Activated T-cell treated with anti-CD3 and anti-CD28 coated beads, Interleukin-2, amount 50 U/mL, for 72 hours (primary cell): ENCODE measurements around the gene SIK1. TPM values are rescaled to one million over a fixed set of nuclear protein-coding genes. Genes with fewer than 3 reads are reported as not detected.
A peak's percentile ranks its signal among the peaks of the same experiment; 100 is the strongest.
"Not testable (repeated sequence)": the region's sequence is repeated elsewhere in the genome, so short reads cannot be mapped to it uniquely, and the experiment has no call there.

Experiments
- ATAC-seq, 2 donors: fragments of 150-1000 bp; cut with Tn5 transposase; replicated peaks in 1 of 2; 2 replicates each; pipeline ENCODE4 v1.10.0; 2021; ENCODE audit warnings: moderate library complexity in 2 of 2, mild to moderate bottlenecking in 1 of 2
- DNase-seq, 2 donors: peaks; one replicate each; pipeline ENCODE4 v3.0.0; 2021 to 2022; ENCODE audit warnings: mixed read lengths in 1 of 2
- H3K27ac Mint-ChIP-seq: one replicate; pipeline ENCODE4 v1.8.0; 2022; ENCODE audit warnings: mild to moderate bottlenecking, moderate library complexity, mixed read lengths
- H3K27me3 Mint-ChIP-seq: one replicate; pipeline ENCODE4 v1.8.0; 2022; ENCODE audit warnings: low read depth, mixed read lengths
- H3K36me3 Mint-ChIP-seq, 2 donors: one replicate each; pipeline ENCODE4 v1.8.0; 2022; ENCODE audit warnings: mixed read lengths in 2 of 2, mild to moderate bottlenecking in 1 of 2; ENCODE audit not compliant: insufficient read depth in 2 of 2
- H3K4me1 Mint-ChIP-seq: one replicate; pipeline ENCODE4 v1.8.0; 2022; ENCODE audit warnings: low read depth, mixed read lengths
- H3K4me3 Mint-ChIP-seq, 2 donors: one replicate each; pipeline ENCODE4 v1.8.0; 2022; ENCODE audit warnings: mild to moderate bottlenecking in 2 of 2, mixed read lengths in 2 of 2, moderate library complexity in 2 of 2
- H3K9me3 Mint-ChIP-seq, 2 donors: one replicate each; pipeline ENCODE4 v1.8.0; 2022; ENCODE audit warnings: mixed read lengths in 2 of 2
- total RNA-seq, 2 donors: library from RNA; stranded (reverse); gene quantifications; one replicate each; pipeline ENCODE4 v1.2.3, GENCODE V29; 2022

SIK1 gene
- 1 to 10 TPM; 5.1 to 6.7 TPM for total RNA-seq

DNA sequence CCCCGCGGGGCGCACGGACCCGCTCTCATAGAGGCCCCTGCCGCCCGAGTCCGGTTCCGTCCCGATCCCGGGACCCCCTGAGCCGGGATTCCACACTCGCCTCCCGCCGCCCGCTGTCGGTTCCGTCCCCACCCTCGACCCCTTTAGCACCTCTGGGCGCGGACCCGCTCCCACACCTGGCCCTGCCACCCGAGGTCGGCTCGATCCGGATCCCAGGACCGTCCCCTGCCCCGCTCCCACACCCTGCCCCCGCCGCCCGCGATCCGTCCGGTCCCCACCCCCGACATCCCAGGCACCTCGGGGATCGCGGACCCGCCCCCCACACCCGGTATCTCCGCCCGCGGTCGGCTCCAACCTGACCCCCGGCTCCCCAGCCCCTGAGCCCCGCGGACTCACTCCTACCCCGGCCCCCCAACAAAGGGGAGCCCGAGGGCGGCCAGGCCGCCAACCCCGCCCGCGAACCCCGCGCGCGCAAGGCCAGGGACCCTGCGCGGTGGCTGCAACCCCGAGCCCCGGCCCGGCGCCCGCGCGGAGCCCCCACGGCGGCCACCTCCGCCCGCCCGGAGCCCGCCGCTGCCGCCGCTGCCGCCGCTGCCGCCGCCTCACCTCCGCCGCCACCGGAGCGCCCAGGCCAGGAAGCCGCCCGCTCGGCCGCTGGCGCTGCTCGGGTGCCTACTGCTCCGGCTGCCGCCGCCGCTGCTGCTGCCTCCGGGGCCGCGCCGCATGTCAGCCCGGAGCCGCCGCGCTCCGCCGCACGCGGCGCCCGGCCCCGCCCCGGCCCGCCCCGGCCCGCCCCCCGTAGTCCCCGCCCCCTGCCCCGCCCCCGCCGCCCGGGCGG lies at the start of gene SIK1:
Gene SIK1 (minus strand): TSS at position 728 of the 838 bp plus-strand sequence. CDS start 953 bp downstream, outside the sequence.
- ATAC-seq = peak; percentile 28 to 80
- not testable (repeated sequence) for H3K27me3 Mint-ChIP-seq, H3K4me3 Mint-ChIP-seq, H3K4me1 Mint-ChIP-seq, H3K36me3 Mint-ChIP-seq, H3K9me3 Mint-ChIP-seq, DNase-seq, H3K27ac Mint-ChIP-seq

DNA sequence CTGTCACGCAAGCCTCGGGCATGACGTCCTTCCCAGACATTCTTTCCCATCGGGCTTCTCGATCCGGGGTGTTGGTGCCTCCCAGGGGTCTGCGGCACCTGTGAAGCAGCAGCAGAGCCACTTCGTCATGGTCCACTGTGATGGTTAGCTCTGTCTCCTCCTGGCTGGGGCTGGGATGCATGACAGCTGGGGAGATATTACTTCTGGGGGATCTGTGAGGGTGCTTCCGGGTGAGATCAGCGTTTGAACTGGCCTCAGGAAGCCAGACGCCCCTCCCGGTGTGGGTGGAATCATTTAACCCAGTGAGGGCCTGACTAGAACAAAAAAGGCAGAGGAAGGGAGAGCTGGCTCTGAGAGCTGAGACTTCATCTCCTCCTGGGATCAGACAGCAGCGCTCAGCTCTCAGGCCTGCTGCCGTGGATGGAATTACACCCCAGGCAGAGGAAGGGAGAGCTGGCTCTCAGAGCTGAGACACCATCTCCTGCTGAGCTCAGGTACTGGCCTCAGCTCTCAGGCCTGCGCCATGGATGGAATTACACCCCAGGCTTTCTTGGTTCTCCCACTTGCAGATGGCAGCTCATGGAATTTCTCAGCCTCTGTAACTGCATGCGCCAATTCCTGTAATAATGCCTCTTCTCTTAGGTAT lies 44.8 kb upstream of the SIK1 start:
- not testable (repeated sequence) for H3K27me3 Mint-ChIP-seq, H3K36me3 Mint-ChIP-seq, H3K27ac Mint-ChIP-seq, H3K4me3 Mint-ChIP-seq, DNase-seq, H3K9me3 Mint-ChIP-seq, H3K4me1 Mint-ChIP-seq, ATAC-seq

DNA sequence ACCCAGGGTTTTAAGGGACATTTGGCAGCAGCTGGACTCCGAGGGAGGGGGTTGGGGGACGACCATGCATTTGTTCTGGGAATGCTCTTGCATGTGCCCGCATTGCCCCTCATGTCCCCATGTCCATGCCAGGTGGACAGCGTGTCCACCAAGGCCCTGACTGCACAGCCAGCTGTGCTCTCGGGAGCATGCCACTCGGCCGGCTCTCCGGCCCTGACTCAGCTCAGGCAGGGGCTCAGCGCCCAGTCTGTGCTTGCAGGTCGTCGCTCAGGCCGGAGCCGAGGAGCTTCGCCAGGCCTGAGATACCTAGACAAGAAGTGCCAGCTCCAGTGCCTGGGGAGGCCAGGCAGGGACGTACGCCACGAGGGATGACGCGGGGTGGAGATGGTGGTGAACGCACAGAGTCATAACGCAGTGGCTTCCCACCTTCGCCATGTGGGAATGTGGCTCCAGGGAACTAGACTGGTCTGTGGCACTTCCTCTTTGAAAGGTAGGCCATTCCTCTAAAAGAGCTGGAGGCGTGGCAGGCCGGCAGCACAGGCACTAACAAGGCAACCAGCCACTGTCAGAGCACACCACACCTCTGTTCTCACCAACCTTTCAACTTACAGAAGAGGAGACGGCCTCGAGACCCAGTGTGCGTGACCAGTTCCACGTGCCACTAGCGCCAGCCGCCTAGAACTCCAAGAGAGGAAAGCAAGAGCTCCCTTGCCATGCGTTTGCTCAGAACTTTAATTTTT lies 43.0 kb upstream of the SIK1 start:
- not testable (repeated sequence) for H3K4me3 Mint-ChIP-seq, DNase-seq

DNA sequence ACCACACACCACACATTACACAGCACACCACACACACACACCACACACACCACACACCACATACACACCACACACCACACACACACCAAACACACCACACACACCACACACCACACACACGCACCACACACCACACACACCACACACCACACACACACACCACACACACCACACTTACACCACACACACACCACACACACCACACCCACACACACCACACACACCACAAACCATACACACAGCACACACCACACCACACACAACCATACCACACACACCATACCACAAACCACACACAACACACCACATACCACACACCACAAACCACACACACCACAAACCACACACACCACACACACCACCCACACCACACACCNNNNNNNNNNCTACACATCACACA lies 40.9 kb upstream of the SIK1 start:
- ATAC-seq (peak in 1 of 2 donors; percentile 36), DNase-seq (peak; percentile 1)
- Mint-ChIP-seq H3K27me3 (no peaks in the 10 kb centered on the region), H3K4me3 (no peak overlapping the region), H3K9me3 (peaks cover 0 to 4% of the 10 kb centered on the region in 2 donors), H3K4me1 (no peaks in the 10 kb centered on the region), H3K36me3 (no peaks in the 10 kb centered on the region), H3K27ac (peak overlapping the region; percentile 81)

More for the DNA sequence above, 43.0 kb upstream of the SIK1 start:
- H3K4me1 Mint-ChIP-seq, H3K27me3 Mint-ChIP-seq, ATAC-seq, H3K9me3 Mint-ChIP-seq, H3K27ac Mint-ChIP-seq, H3K36me3 Mint-ChIP-seq: not testable (repeated sequence)

DNA sequence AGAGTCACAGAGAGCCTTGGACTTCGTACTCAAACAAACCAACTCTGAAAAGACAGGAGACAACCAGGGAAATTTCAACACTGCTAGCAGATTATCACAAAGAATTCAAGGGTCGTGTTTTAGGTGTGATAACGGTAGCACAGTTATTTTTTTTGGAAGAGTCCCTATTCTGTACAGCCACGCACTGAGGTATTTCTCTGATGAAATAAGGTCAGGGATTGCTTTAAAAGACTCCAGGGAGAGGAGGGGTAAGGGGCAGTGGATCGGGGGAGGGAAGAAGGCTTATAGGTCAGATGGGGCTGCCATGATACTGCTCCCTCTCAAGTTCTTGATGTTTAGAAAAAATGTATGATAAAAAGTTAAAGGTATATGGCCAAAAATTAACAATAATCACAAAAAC lies 38.2 kb upstream of the SIK1 start:
- not testable (repeated sequence) for H3K9me3 Mint-ChIP-seq, H3K36me3 Mint-ChIP-seq, H3K4me3 Mint-ChIP-seq, DNase-seq, ATAC-seq, H3K27ac Mint-ChIP-seq, H3K27me3 Mint-ChIP-seq, H3K4me1 Mint-ChIP-seq

DNA sequence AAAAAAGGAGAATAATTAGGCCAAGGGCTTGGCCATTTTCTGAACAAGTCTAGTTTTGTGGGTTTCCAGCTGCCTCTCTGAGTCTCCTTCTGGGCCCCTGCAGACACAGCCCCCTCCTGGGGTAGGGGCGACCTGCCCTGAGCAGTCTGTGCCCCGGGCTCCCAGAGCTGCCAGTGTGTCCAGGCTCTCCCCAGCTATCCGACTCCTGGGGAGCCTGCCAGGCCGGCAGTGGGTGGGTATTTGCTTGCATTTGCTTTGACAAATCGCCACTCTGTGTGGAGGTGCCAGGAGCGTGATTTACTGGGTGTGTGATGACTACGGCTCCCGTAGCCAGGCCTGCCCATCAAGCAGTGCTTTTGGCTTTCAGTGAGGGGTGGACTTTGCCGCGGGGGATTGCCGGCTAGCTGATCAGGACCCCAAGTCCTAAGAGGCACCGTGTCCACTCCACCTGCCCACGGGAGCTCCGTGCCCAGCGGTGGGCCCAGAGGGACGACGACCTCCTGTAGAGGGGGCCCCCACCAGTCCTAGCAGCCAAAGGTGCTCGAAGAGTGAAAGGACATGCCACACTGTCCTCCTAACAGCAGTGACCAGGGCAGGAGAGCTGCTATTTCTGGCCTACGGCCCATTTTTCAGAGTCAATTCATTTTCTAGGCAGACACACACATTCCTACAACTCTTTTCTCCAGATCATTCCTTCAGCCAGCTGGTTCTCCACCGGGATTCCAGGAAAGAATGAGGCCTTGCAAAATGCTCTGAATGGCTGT lies 36.7 kb upstream of the SIK1 start:
- not testable (repeated sequence) for ATAC-seq, H3K36me3 Mint-ChIP-seq, H3K27ac Mint-ChIP-seq, H3K27me3 Mint-ChIP-seq, H3K9me3 Mint-ChIP-seq, H3K4me3 Mint-ChIP-seq, DNase-seq, H3K4me1 Mint-ChIP-seq

DNA sequence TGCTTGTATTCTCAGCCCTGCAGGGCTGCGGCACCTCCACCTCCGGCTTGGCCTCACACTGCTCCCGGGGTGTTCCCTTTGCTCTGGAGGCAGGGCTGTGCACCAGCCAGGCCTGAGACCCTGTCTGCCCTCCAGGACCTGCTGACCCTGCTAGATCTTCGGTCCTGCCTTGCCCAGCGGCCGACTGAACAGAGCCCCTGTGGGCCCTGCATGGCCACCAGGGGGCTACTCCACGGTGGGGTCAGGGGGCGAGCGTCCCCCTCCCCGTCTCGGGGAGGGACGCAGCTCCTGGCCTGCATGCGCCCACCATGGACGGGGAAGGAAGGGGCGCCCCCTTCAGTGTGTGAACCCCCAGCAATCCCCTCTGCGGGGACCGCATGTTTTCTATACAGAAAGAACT lies 36.0 kb upstream of the SIK1 start:
- not testable (repeated sequence) for H3K27me3 Mint-ChIP-seq, H3K4me3 Mint-ChIP-seq, ATAC-seq, H3K4me1 Mint-ChIP-seq, H3K9me3 Mint-ChIP-seq, DNase-seq, H3K27ac Mint-ChIP-seq, H3K36me3 Mint-ChIP-seq

DNA sequence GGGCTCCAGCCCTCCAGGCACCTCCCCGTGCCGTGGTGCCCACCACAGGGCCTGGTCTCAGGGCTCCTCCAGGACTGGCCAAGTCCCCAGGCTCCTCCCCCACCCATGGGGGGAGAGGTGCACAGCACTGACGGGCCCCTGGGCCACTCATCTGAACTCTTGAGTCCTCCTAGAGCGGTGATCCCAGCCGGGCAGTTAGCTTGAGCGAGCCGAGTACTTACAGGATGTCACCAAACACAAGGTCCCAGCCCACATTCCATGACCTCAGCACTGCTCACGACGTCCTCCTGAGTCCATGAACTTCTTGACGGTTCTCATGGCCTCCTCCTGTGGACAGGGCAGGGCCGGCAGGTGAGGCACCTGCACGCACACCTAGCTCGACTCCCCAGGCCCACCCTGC lies 33.5 kb upstream of the SIK1 start:
- not testable (repeated sequence) for DNase-seq, ATAC-seq, H3K9me3 Mint-ChIP-seq, H3K27ac Mint-ChIP-seq, H3K4me1 Mint-ChIP-seq, H3K36me3 Mint-ChIP-seq, H3K27me3 Mint-ChIP-seq, H3K4me3 Mint-ChIP-seq

DNA sequence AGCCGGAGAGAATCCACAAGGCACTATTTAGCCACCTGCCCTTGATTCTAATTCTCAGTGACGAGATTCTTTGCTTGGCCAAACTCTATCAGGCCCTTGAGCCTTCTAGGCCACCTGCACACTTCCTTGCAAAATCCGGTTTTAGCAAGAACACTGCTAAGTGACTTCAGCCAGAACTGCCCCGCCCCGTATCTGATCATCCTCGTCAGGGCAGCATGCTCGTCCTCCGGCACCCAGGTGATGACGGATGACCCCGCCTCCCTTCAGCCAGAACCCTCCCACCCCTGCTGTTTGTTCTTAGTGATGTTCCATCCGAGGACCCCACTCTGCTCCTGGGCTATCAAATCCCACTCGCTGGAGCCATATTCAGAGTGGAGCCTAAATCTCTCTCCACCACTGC lies 32.1 kb upstream of the SIK1 start:
- DNase-seq, H3K4me3 Mint-ChIP-seq, H3K27me3 Mint-ChIP-seq, ATAC-seq, H3K27ac Mint-ChIP-seq, H3K36me3 Mint-ChIP-seq, H3K4me1 Mint-ChIP-seq, H3K9me3 Mint-ChIP-seq: not testable (repeated sequence)

DNA sequence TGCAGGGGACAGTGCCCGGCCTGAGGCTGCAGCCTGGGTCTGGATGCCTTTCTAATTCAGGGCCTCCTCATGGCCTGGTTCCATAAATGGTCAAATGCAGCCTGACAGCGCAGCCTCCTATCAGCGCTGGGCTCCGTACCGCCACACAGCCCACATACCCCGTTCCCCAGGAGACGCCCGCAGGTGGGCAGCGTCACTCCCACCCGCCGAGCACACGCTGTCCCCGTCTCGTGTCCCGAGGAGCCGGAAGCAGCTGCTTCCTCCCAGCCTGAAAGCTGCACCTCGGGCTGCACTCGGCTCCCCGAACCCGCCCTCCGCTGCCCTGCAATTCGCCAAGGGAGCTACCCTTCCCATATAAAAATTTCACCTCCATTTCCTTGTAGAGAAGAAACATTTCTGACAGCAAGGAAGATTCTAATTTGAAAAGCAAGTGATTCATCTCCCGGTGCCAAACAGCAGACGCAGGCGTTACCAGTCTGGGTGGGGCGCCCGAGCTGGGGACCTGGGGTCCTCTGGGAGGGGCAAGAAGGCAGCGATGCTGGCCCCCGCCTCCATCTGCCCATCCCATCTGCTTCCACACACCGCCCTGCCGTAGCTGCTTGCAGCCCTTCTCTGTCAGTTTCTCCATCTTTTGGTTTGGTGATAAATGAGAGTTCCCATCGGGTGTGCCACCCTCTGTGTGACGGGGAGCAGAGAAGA lies 29.8 kb upstream of the SIK1 start:
- H3K36me3 Mint-ChIP-seq, DNase-seq, H3K27ac Mint-ChIP-seq, H3K4me1 Mint-ChIP-seq, H3K9me3 Mint-ChIP-seq, H3K4me3 Mint-ChIP-seq, H3K27me3 Mint-ChIP-seq: not testable (repeated sequence)
- peak; percentile 60 to 67 for ATAC-seq

DNA sequence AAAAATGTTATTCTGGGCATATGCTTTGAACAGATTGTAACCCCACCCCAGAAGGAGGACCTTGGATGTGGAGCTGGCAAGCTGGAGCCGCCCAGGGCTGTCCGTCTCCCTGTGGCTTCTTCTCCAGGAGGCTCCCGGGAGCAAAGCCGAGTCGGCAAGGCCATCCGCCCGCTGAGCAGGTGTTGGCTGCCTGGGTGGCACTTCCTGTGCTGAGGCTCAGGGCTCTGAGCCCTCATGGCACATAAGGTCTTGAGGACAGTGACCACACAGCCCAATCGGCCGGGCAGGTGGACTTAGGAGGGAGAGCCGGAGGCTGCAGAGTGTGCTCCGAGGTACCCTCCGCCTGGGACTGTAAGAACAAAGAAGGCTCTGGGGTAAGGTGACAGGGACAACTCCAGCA lies 28.8 kb upstream of the SIK1 start:
- not testable (repeated sequence) for DNase-seq, H3K27ac Mint-ChIP-seq, H3K36me3 Mint-ChIP-seq, ATAC-seq, H3K4me3 Mint-ChIP-seq, H3K27me3 Mint-ChIP-seq, H3K4me1 Mint-ChIP-seq, H3K9me3 Mint-ChIP-seq

DNA sequence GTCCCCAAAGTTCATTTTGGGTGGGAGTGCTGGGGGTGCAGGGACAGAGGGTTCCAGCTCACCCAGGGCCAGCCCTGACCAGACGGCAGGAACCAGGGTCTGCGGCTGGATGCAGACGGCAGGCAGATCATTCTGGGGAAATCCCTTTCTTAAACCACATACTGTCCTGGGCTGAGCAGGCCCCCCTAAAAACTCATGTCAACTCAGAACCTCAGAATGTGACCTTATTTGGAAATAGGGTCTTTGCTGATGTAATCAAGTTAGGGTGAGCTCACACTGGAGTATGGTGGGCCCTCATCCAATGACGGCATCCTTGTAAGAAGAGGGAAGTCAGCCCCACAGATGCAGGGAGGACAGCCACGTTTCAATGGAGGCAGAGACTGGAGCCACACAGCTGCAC lies 27.2 kb upstream of the SIK1 start:
- not testable (repeated sequence) for H3K27me3 Mint-ChIP-seq, H3K4me3 Mint-ChIP-seq, H3K36me3 Mint-ChIP-seq, ATAC-seq, H3K27ac Mint-ChIP-seq, H3K9me3 Mint-ChIP-seq, H3K4me1 Mint-ChIP-seq, DNase-seq
